Cardiac fibroblast (primary cell): Measurements from ENCODE around the gene CHID1.

Experiments
- DNase-seq, 2 donors: peaks; one replicate each; pipeline versions ENCODE4 v3.0.0 to v3.0.0-alpha.2; 2010; ENCODE audit warnings: low read depth in 2 of 2
- H3K4me3 ChIP-seq, 2 donors: replicated peaks in 1 of 2; 1 replicate in 1 of 2; 2 replicates in 1 of 2; pipeline ENCODE4 v1.5.1; 2011; ENCODE audit warnings: low read depth in 2 of 2, low read length in 2 of 2, mild to moderate bottlenecking in 2 of 2, moderate library complexity in 1 of 2
- CTCF ChIP-seq: IDR thresholded peaks from one replicate; pipeline ENCODE4 v1.5.1; 2011; ENCODE audit warnings: low read depth, mild to moderate bottlenecking, low read length, inconsistent platforms

The CHID1 gene

DNA sequence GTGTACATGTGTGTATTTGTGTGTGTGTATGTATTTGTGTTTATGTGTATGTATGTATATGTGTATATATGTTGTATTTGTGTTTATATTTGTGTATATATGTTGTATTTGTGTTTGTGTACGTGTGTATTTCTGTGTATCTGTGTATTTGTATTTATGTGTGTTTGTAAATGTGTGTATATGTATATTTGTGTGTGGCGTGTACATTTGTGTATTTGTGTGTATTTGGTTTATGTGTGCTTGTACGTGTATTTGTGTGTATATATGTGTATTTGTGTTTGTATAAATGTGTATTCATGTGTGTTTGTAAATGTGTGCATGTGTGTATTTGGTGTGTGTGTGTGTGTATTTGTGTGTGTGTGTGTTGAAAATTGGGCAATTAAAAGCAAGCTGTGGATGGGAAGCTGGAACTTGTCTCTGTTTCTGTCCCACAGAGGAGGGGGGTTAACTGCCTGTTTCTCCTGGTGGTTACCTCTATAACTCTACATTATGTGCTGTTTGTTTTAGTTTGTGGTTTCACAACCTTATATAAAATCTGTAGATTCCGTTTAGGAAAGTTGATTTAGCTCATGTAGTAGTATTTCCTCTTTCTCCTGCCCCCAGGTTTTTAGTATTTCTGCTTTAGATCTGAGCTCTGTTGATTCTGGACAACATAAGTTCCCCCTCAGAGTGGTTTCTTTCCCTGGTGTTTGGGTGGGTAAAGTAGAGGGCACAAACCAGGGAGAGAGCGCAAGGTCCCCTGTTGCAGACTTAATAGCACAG is 44.0 kb upstream of the CHID1 start:
- TF ChIP-seq CTCF = no peak
- H3K4me3 ChIP-seq = no peak overlapping the region

GRCh38 chr11:953512-953911 is 42.9 kb upstream of the CHID1 start:
- TF ChIP-seq CTCF = no peak
- no peak overlapping the region for H3K4me3 ChIP-seq
- no peak for DNase-seq

More for the DNA sequence above, 44.0 kb upstream of the CHID1 start:
- no peak for DNase-seq

GRCh38 chr11:952406-953385 is 42.1 kb upstream of the CHID1 start:
- TF ChIP-seq CTCF = no peak
- DNase-seq = peak; percentile 38 to 51
- no peak overlapping the region for H3K4me3 ChIP-seq

DNA sequence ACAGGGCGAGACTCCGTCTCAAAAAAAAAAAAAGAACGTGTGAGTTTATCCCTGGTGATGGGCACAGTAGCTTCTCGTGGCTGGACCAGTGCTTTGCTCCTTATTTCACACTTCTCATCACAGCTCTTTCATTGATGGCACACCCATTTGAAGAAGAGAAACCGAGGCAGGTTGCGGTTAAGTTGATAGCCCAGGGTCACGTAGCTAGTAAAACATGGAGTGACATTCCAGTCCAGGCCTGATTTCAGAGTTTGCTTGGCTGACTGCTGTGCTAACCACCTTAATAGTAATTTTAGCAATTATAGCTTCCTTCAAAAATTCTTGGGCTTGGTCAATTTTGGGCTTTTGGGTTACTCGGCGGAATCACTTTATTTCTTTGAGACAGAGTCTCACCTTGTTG is 40.9 kb upstream of the CHID1 start:
- H3K4me3 ChIP-seq = no peak overlapping the region
- no peak for DNase-seq
- TF ChIP-seq CTCF = no peak

- no peak for DNase-seq
- no peak for TF ChIP-seq CTCF
- no peak overlapping the region for H3K4me3 ChIP-seq
These were observed 37.1 kb upstream of the CHID1 start for GRCh38 chr11:947744-948143.

GRCh38 chr11:945986-946385 is 35.4 kb upstream of the CHID1 start:
- TF ChIP-seq CTCF = no peak
- DNase-seq = peak in 1 of 2 donors; percentile 73
- H3K4me3 ChIP-seq = no peak overlapping the region
